PC-9 (cell line): Measurements from ENCODE around the gene CYP39A1.

Experiments
- EZH2 ChIP-seq: fragments of 200-600 bp; sonication (generic); IDR thresholded peaks from 2 replicates; pipeline ENCODE4 v1.8.0; 2017; ENCODE audit warnings: antibody characterized with exemption, low read depth
- TF ChIP-seq, protein P1 (sequence below): fragments of 200-600 bp; sonication (generic); conservative IDR thresholded peaks from 2 replicates; pipeline ENCODE4 v1.6.1; 2017; ENCODE audit warnings: mixed run types, antibody characterized with exemption, mild to moderate bottlenecking, moderate library complexity

- no peak for TF ChIP-seq EZH2
- TF ChIP-seq, protein P1, sequence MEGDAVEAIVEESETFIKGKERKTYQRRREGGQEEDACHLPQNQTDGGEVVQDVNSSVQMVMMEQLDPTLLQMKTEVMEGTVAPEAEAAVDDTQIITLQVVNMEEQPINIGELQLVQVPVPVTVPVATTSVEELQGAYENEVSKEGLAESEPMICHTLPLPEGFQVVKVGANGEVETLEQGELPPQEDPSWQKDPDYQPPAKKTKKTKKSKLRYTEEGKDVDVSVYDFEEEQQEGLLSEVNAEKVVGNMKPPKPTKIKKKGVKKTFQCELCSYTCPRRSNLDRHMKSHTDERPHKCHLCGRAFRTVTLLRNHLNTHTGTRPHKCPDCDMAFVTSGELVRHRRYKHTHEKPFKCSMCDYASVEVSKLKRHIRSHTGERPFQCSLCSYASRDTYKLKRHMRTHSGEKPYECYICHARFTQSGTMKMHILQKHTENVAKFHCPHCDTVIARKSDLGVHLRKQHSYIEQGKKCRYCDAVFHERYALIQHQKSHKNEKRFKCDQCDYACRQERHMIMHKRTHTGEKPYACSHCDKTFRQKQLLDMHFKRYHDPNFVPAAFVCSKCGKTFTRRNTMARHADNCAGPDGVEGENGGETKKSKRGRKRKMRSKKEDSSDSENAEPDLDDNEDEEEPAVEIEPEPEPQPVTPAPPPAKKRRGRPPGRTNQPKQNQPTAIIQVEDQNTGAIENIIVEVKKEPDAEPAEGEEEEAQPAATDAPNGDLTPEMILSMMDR = no peak
Observed at GRCh38 chr6:46618726-46619125, 33.9 kb downstream of the CYP39A1 start.
